Caco-2 (cell line): ENCODE measurements around the gene TRIO. TPM values are rescaled to one million over a fixed set of nuclear protein-coding genes. Genes with fewer than 3 reads are reported as not detected.

Experiments used
- BruUV-seq: library from RNA; stranded (reverse); fragments of 400-500 nt; replicated peaks from 2 replicates; lab custom pipeline; 2021; lab: Mats Ljungman, UMichigan
- CTCF ChIA-PET: fragments of 300-600 bp; sonication (Branson Sonifier 250); formaldehyde crosslinking; loops from one replicate; lab custom pipeline; 2022; ENCODE audit warnings: antibody characterized with exemption; lab: Charles Lee
- POLR2A ChIA-PET: fragments of 300-600 bp; sonication (Branson Sonifier 250); formaldehyde crosslinking; loops from one replicate; lab custom pipeline; 2022; ENCODE audit warnings: antibody characterized with exemption; lab: Charles Lee
- DNase-seq, 2 experiments: peaks; one replicate each; pipeline versions ENCODE4 v3.0.0 to v3.0.0-alpha.2; 2020 to 2022
- H3K27me3 ChIP-seq: replicated peaks from 2 replicates; pipeline ENCODE4 v1.6.0; 2011; ENCODE audit warnings: low read length; ENCODE audit not compliant: control insufficient read depth, insufficient read depth
- H3K36me3 ChIP-seq: 2 replicates; pipeline ENCODE4 v1.5.1; 2011; ENCODE audit warnings: low read length; ENCODE audit not compliant: control insufficient read depth, insufficient read depth
- H3K4me1 ChIP-seq: fragments of 250-450 bp; sonication (Bioruptor Pico); 2 replicates; pipeline ENCODE4 v1.5.1; 2020; ENCODE audit warnings: mild to moderate bottlenecking
- H3K4me3 ChIP-seq: 2 replicates; pipeline ENCODE4 v1.5.1; 2011; ENCODE audit warnings: low read depth, mild to moderate bottlenecking, control low read depth, low read length
- H3K9me3 ChIP-seq: fragments of 250-450 bp; sonication (Bioruptor Pico); 2 replicates; pipeline ENCODE4 v1.5.1; 2020; ENCODE audit warnings: mild to moderate bottlenecking, moderate library complexity
- H3K27ac Mint-ChIP-seq: one replicate; pipeline ENCODE4 v1.8.0; 2022; ENCODE audit warnings: mixed read lengths; ENCODE audit not compliant: unreplicated experiment
- H3K27me3 Mint-ChIP-seq: one replicate; pipeline ENCODE4 v1.8.0; 2022; ENCODE audit warnings: mixed read lengths; ENCODE audit not compliant: insufficient read depth, unreplicated experiment
- H3K36me3 Mint-ChIP-seq: one replicate; pipeline ENCODE4 v1.8.0; 2022; ENCODE audit warnings: mild to moderate bottlenecking, mixed read lengths; ENCODE audit not compliant: insufficient read depth, unreplicated experiment
- H3K4me1 Mint-ChIP-seq: one replicate; pipeline ENCODE4 v1.8.0; 2022; ENCODE audit warnings: low read depth, mixed read lengths; ENCODE audit not compliant: unreplicated experiment
- H3K4me3 Mint-ChIP-seq: one replicate; pipeline ENCODE4 v1.8.0; 2022; ENCODE audit warnings: mild to moderate bottlenecking, moderate library complexity, mixed read lengths; ENCODE audit not compliant: unreplicated experiment
- H3K9me3 Mint-ChIP-seq: one replicate; pipeline ENCODE4 v1.8.0; 2022; ENCODE audit warnings: mixed read lengths; ENCODE audit not compliant: unreplicated experiment
- intact Hi-C: fragments of 100-400 bp; cut with micrococcal nuclease; formaldehyde crosslinking; loops from one replicate; pipeline ENCODE4 v1.10.0; 2022; ENCODE audit not compliant: unreplicated experiment
- total RNA-seq: library from RNA; stranded (reverse); gene quantifications from 2 replicates; pipeline ENCODE4 v1.2.3, GENCODE V29; 2022
- TF ChIP-seq, protein P1 (sequence below), 2 experiments: fragments of 200-600 bp in 1 of 2; IDR thresholded peaks; 1 replicate in 1 of 2; 2 replicates in 1 of 2; pipeline versions ENCODE4 v1.5.1 to v1.8.0; 2011 to 2022; ENCODE audit warnings: antibody characterized with exemption in 1 of 2, control low read depth in 1 of 2, inconsistent platforms in 1 of 2, low read depth in 1 of 2, low read length in 1 of 2, mild to moderate bottlenecking in 1 of 2, moderate library complexity in 1 of 2; ENCODE audit not compliant: insufficient read depth in 1 of 2, severe bottlenecking in 1 of 2, unreplicated experiment in 1 of 2

The TRIO gene
- total RNA-seq, 1 experiment from 2014 or later, result 92.0 TPM

DNA sequence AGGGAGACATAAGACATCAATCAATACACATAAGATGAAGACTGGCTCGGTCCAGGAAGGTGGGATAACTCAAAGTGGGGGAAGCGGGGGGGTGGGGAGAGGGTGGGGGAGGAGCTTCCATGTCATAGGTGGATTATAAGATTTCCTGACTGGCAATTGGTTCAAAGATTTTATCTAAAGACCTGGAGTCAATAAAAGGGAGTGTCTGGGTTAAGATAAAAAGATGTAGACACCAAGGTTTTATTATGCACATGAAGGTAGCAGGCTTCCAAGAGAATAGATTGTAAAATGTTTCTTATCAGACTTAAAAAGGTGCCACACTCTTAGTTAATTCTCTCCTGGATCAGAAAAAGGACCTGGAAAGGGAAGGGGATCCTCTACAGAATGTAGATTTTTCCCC lies 412.9 kb downstream of the TRIO start:
- H3K36me3 ChIP-seq, result no peaks in the 10 kb centered on the region
- DNase-seq, result no peak
- ChIA-PET POLR2A (no interaction called here), CTCF (no interaction called here)
- Mint-ChIP-seq H3K27ac (no peak overlapping the region), H3K27me3 (no peaks in the 10 kb centered on the region), H3K4me3 (no peak overlapping the region), H3K4me1 (peaks cover 20% of the 10 kb centered on the region), H3K9me3 (no peaks in the 10 kb centered on the region), H3K36me3 (no peaks in the 10 kb centered on the region)
- no peaks in the 10 kb centered on the region for H3K27me3 ChIP-seq
- TF ChIP-seq, protein P1, sequence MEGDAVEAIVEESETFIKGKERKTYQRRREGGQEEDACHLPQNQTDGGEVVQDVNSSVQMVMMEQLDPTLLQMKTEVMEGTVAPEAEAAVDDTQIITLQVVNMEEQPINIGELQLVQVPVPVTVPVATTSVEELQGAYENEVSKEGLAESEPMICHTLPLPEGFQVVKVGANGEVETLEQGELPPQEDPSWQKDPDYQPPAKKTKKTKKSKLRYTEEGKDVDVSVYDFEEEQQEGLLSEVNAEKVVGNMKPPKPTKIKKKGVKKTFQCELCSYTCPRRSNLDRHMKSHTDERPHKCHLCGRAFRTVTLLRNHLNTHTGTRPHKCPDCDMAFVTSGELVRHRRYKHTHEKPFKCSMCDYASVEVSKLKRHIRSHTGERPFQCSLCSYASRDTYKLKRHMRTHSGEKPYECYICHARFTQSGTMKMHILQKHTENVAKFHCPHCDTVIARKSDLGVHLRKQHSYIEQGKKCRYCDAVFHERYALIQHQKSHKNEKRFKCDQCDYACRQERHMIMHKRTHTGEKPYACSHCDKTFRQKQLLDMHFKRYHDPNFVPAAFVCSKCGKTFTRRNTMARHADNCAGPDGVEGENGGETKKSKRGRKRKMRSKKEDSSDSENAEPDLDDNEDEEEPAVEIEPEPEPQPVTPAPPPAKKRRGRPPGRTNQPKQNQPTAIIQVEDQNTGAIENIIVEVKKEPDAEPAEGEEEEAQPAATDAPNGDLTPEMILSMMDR (IDR thresholded peaks at IDR 0.05; ENCODE audit: insufficient read depth in 1 of 2, low read depth in 1 of 2, low read length in 1 of 2, severe bottlenecking in 1 of 2, unreplicated experiment in 1 of 2), result no peak
- H3K4me3 ChIP-seq, result no peak overlapping the region
- intact Hi-C loops, result no loop called here
- no peaks in the 10 kb centered on the region for H3K9me3 ChIP-seq
- peaks cover 14% of the 10 kb centered on the region for H3K4me1 ChIP-seq
- no TSS peak for BruUV-seq

DNA sequence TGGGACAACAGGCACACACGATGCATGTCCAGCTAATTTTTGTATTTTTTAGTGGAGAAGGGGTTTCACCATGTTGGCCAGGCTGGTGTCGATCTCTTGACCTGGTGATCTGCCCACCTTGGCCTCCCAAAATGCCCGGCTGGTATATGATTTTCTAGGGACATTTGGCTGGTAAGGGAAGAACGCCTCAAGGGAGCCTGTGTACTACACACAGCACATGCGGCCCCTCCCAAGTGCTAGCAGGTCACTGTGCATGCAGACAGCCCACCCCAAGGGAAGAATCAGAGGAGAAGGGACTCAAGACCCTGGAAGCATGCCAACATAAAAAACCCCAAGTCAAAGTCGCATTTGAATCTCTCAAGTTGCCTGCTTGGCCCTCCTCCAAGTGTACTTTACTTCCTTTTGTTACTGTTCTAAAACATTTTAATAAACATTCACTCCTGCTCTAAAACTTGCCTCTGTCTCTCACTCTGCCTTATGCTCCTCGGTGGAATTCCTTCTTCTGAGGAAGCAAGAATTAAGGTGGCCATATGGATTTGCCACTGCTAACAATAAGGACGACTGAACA lies 414.1 kb downstream of the TRIO start:
- intact Hi-C loops, result no loop called here
- H3K4me3 ChIP-seq, result no peak overlapping the region

DNA sequence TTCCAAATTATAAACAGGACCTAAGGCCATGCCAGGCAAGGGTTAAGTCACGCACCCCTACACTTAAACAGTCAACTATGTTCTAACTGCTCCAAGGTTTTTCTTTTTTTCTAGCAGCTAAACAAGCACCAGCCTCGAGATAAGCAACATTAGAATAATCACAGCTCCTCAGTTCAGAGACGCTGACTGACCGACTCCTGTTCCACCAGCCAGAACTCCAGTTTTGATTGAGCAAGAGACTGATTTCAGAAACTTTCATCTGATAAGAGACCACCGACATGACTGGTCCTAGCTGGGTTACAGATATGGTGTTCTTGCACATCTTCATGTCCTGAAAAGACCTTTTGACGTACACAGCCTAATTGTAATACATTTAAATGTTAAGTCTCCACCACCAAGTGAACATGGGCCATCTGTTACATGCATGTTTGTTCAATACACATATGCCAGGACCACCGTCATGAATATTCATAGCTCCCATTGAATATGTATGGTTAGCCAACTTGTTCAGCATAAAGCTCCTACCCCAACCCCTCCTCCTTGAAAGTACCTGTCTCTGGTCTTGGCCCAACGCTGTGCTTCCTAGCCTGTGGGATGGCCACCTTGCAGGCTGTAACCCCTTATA lies 414.8 kb downstream of the TRIO start:
- BruUV-seq, result no TSS peak
- intact Hi-C loops, result no loop called here
- Histone ChIP-seq H3K9me3 (no peaks in the 10 kb centered on the region), H3K27me3 (no peaks in the 10 kb centered on the region), H3K4me3 (no peak overlapping the region), H3K36me3 (no peaks in the 10 kb centered on the region), H3K4me1 (0 out of 2 replicates have a peak, but pooled peaks cover 6% of the 10 kb centered on the region)
- Mint-ChIP-seq H3K27ac (no peak overlapping the region), H3K36me3 (no peaks in the 10 kb centered on the region), H3K4me3 (no peak overlapping the region), H3K4me1 (peaks cover 17% of the 10 kb centered on the region), H3K27me3 (no peaks in the 10 kb centered on the region), H3K9me3 (no peaks in the 10 kb centered on the region)
- TF ChIP-seq, protein P1 (IDR thresholded peaks at IDR 0.05; ENCODE audit: insufficient read depth in 1 of 2, low read depth in 1 of 2, low read length in 1 of 2, severe bottlenecking in 1 of 2, unreplicated experiment in 1 of 2), result no peak
- ChIA-PET CTCF (interaction anchor here (0.7 kb wide), 1 partner anchor 13 kb away, joined by 3 read pairs; no protein-coding TSS in a partner anchor), POLR2A (no interaction called here)
- no peak for DNase-seq

More for the DNA sequence above, 414.1 kb downstream of the TRIO start:
- H3K27ac Mint-ChIP-seq, result no peak overlapping the region
- H3K36me3 Mint-ChIP-seq, result no peaks in the 10 kb centered on the region
- H3K9me3 ChIP-seq, result no peaks in the 10 kb centered on the region
- H3K4me3 Mint-ChIP-seq, result no peak overlapping the region
- DNase-seq, result no peak
- H3K4me1 ChIP-seq, result 0 out of 2 replicates have a peak, but pooled peaks cover 6% of the 10 kb centered on the region
- H3K27me3 Mint-ChIP-seq, result no peaks in the 10 kb centered on the region
- no TSS peak for BruUV-seq
- CTCF ChIA-PET, result no interaction called here
- TF ChIP-seq, protein P1 (IDR thresholded peaks at IDR 0.05; ENCODE audit: insufficient read depth in 1 of 2, low read depth in 1 of 2, low read length in 1 of 2, severe bottlenecking in 1 of 2, unreplicated experiment in 1 of 2), result no peak
- H3K4me1 Mint-ChIP-seq, result peaks cover 17% of the 10 kb centered on the region
- no peaks in the 10 kb centered on the region for H3K27me3 ChIP-seq
- H3K36me3 ChIP-seq, result no peaks in the 10 kb centered on the region
- POLR2A ChIA-PET, result no interaction called here
- H3K9me3 Mint-ChIP-seq, result no peaks in the 10 kb centered on the region

Other genes with a start within 250 kb of the TRIO start
- gene DNAH5, start 198.7 kb upstream of the TRIO start, total RNA-seq, result 0.14 TPM in 1 of 2 replicates, not detected in the other